Panc1 (cell line): Measurements from ENCODE around the gene IQSEC1. TPM values are rescaled to one million over a fixed set of nuclear protein-coding genes. Genes with fewer than 3 reads are reported as not detected.

Source experiments
- ATAC-seq: fragments of 200-7000 bp; cut with Tn5 transposase; 2 replicates; pipeline ENCODE4 v1.9.1; 2020; ENCODE audit warnings: mild to moderate bottlenecking, moderate library complexity
- BruUV-seq: library from RNA; stranded (reverse); fragments of 400-500 nt; replicated peaks from 2 replicates; lab custom pipeline; 2021; lab: Mats Ljungman, UMichigan
- CTCF ChIA-PET: fragments of 300-600 bp; sonication (Branson Sonifier 250); formaldehyde crosslinking; loops from one replicate; lab custom pipeline; 2022; ENCODE audit warnings: antibody characterized with exemption; lab: Charles Lee
- POLR2A ChIA-PET: fragments of 300-600 bp; sonication (Branson Sonifier 250); formaldehyde crosslinking; loops from one replicate; lab custom pipeline; 2022; ENCODE audit warnings: antibody characterized with exemption; lab: Charles Lee
- DNase-seq: peaks from one replicate; pipeline ENCODE4 v3.0.0-alpha.2; 2010; ENCODE audit warnings: low read depth, low spot score
- H3K27ac ChIP-seq: 2 replicates; pipeline ENCODE4 v1.5.1; 2011; ENCODE audit warnings: mild to moderate bottlenecking, low read length, inconsistent platforms
- H3K27me3 ChIP-seq: fragments of 200-500 bp; sonication (Bioruptor generic); 2 replicates; pipeline ENCODE4 v1.6.0; 2014; ENCODE audit warnings: low read length, inconsistent platforms; ENCODE audit not compliant: control insufficient read depth, insufficient read depth
- H3K36me3 ChIP-seq: fragments of 200-500 bp; sonication (Bioruptor generic); 2 replicates; pipeline ENCODE4 v1.5.1; 2014; ENCODE audit warnings: inconsistent platforms, mild to moderate bottlenecking, low read length, moderate library complexity; ENCODE audit not compliant: control insufficient read depth, insufficient read depth
- H3K4me1 ChIP-seq: 2 replicates; pipeline ENCODE4 v1.5.1; 2011; ENCODE audit warnings: inconsistent platforms, mild to moderate bottlenecking, low read length, moderate library complexity; ENCODE audit not compliant: control insufficient read depth, insufficient read depth
- H3K4me3 ChIP-seq, 2 experiments: 2 replicates each; pipeline ENCODE4 v1.5.1; 2011 to 2012; ENCODE audit warnings: low read depth in 2 of 2, low read length in 2 of 2, mild to moderate bottlenecking in 2 of 2, inconsistent platforms in 1 of 2, moderate library complexity in 1 of 2
- H3K9me3 ChIP-seq: fragments of 200-500 bp; sonication (Bioruptor generic); 2 replicates; pipeline ENCODE4 v1.5.1; 2014; ENCODE audit warnings: low read depth, mild to moderate bottlenecking, inconsistent platforms, low read length, moderate library complexity; ENCODE audit not compliant: control insufficient read depth, insufficient read depth
- POLR2AphosphoS5 ChIP-seq: IDR thresholded peaks from 2 replicates; pipeline ENCODE4 v1.6.1; 2012; ENCODE audit warnings: mild to moderate bottlenecking, low read depth, low read length, moderate library complexity
- SIN3A ChIP-seq: IDR thresholded peaks from 2 replicates; pipeline ENCODE4 v1.6.1; 2012; ENCODE audit warnings: low read depth, mild to moderate bottlenecking, low read length, moderate library complexity, borderline replicate concordance; ENCODE audit not compliant: insufficient read depth
- TCF7L2 ChIP-seq: IDR thresholded peaks from 2 replicates; pipeline ENCODE4 v1.6.1; 2011; ENCODE audit warnings: mild to moderate bottlenecking, low read depth, low read length, inconsistent platforms
- in situ Hi-C: cut with HindIII; loops from 2 replicates; pipeline ENCODE4 v1.10.0; 2016; ENCODE audit warnings: low sequenced_read_pairs, low pct_unique_long_range_greater_than_20kb
- intact Hi-C: fragments of 100-400 bp; cut with micrococcal nuclease; formaldehyde crosslinking; loops from one replicate; pipeline ENCODE4 v1.10.0; 2022; ENCODE audit not compliant: unreplicated experiment
- total RNA-seq: library from RNA; stranded (reverse); gene quantifications from one replicate; pipeline ENCODE4 v1.2.1, GENCODE V29; 2021; ENCODE audit not compliant: unreplicated experiment
- TF ChIP-seq, protein P1 (sequence below): fragments of 450-650 bp; IDR thresholded peaks from 2 replicates; pipeline ENCODE4 v1.5.1; 2017; ENCODE audit warnings: mild to moderate bottlenecking
- TF ChIP-seq, protein P2 (sequence below), 2 experiments: IDR thresholded peaks; 2 replicates each; pipeline ENCODE4 v1.6.1; 2011 to 2012; ENCODE audit warnings: low read depth in 2 of 2, control low read depth in 1 of 2, low read length in 1 of 2, mild to moderate bottlenecking in 1 of 2, moderate library complexity in 1 of 2; ENCODE audit not compliant: insufficient read depth in 1 of 2

Gene IQSEC1
- total RNA-seq, 1 experiment from 2014 or later: 28.4 TPM

DNA sequence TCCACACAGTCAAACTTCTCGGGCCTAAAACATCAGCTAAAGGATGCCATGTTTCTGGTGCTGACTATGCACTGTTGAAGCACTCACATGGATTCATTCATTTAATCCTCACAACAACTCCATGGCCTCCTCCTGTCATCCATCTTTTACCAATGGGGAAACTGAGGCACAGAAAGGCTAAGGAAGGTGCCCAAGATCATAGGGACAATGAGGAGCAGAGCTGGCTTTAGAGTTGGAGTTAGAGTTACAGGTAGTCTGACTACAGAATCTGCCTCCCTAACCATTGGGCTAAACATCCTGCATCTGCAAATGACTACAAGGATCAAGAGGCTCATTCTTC lies 111.6 kb downstream of the IQSEC1 start:
- Histone ChIP-seq H3K27ac (no peak overlapping the region), H3K4me1 (peaks cover 4% of the 10 kb centered on the region; the same call in 1 of the 2 replicates), H3K9me3 (no peaks in the 10 kb centered on the region), H3K27me3 (no peaks in the 10 kb centered on the region), H3K36me3 (no peaks in the 10 kb centered on the region), H3K4me3 (no peak overlapping the region)
- CTCF ChIA-PET: no interaction called here
- TF ChIP-seq TCF7L2: no peak
- no peak for TF ChIP-seq POLR2AphosphoS5
- TF ChIP-seq, protein P1, sequence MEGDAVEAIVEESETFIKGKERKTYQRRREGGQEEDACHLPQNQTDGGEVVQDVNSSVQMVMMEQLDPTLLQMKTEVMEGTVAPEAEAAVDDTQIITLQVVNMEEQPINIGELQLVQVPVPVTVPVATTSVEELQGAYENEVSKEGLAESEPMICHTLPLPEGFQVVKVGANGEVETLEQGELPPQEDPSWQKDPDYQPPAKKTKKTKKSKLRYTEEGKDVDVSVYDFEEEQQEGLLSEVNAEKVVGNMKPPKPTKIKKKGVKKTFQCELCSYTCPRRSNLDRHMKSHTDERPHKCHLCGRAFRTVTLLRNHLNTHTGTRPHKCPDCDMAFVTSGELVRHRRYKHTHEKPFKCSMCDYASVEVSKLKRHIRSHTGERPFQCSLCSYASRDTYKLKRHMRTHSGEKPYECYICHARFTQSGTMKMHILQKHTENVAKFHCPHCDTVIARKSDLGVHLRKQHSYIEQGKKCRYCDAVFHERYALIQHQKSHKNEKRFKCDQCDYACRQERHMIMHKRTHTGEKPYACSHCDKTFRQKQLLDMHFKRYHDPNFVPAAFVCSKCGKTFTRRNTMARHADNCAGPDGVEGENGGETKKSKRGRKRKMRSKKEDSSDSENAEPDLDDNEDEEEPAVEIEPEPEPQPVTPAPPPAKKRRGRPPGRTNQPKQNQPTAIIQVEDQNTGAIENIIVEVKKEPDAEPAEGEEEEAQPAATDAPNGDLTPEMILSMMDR: no peak
- TF ChIP-seq, protein P2, sequence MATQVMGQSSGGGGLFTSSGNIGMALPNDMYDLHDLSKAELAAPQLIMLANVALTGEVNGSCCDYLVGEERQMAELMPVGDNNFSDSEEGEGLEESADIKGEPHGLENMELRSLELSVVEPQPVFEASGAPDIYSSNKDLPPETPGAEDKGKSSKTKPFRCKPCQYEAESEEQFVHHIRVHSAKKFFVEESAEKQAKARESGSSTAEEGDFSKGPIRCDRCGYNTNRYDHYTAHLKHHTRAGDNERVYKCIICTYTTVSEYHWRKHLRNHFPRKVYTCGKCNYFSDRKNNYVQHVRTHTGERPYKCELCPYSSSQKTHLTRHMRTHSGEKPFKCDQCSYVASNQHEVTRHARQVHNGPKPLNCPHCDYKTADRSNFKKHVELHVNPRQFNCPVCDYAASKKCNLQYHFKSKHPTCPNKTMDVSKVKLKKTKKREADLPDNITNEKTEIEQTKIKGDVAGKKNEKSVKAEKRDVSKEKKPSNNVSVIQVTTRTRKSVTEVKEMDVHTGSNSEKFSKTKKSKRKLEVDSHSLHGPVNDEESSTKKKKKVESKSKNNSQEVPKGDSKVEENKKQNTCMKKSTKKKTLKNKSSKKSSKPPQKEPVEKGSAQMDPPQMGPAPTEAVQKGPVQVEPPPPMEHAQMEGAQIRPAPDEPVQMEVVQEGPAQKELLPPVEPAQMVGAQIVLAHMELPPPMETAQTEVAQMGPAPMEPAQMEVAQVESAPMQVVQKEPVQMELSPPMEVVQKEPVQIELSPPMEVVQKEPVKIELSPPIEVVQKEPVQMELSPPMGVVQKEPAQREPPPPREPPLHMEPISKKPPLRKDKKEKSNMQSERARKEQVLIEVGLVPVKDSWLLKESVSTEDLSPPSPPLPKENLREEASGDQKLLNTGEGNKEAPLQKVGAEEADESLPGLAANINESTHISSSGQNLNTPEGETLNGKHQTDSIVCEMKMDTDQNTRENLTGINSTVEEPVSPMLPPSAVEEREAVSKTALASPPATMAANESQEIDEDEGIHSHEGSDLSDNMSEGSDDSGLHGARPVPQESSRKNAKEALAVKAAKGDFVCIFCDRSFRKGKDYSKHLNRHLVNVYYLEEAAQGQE (IDR thresholded peaks at IDR 0.05; ENCODE audit: insufficient read depth in 1 of 2, low read depth in 2 of 2, low read length in 1 of 2): no peak
- TF ChIP-seq SIN3A: no peak
- in situ Hi-C loops: no loop called here
- ATAC-seq (no peak), DNase-seq (no peak)
- intact Hi-C loops: no loop called here
- BruUV-seq: no TSS peak
- POLR2A ChIA-PET: no interaction called here

DNA sequence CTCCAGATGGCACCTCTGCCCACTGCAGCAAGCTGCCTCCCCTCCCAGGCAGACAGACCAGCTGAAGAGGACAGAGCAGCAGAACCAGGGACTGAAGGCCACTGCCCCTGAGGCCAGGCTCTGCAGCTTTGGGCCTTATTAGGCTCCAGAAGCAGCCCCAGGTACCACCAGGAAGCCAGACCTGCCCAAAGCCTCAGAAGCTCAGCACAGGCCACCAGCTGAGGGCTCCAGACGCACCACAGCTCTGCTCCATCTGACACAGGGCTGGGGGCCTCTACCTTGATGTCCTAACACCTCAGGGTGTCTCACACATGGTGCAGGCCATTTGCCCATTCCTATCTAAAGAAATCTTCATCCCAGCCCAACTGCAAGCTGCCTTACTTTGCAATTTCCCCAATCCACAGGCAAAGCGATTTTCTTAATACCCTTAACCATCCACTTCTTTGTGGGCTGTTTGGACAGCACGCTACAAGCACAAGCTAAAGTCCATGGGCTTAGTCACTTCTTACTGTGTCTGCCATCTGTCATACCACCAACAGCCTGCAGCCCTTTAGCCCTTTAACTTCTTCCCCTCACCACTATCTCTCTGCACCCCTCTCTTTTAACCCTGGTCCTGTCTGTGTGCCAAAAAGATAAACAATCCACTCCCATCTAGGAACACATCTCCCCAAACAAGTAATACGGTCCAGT lies 112.1 kb downstream of the IQSEC1 start:
- H3K9me3 ChIP-seq: no peaks in the 10 kb centered on the region
- intact Hi-C loops: no loop called here
- CTCF ChIA-PET: no interaction called here
- BruUV-seq: no TSS peak
- DNase-seq (no peak), ATAC-seq (no peak)
- in situ Hi-C loops: no loop called here
- no peak overlapping the region for H3K27ac ChIP-seq
- H3K36me3 ChIP-seq: no peaks in the 10 kb centered on the region
- POLR2A ChIA-PET: interaction anchor here (0.6 kb wide), 1 partner anchor 35 kb away, joined by 3 read pairs; no protein-coding TSS in a partner anchor
- H3K27me3 ChIP-seq: no peaks in the 10 kb centered on the region
- no peak overlapping the region for H3K4me3 ChIP-seq
- TF ChIP-seq, protein P2 (IDR thresholded peaks at IDR 0.05; ENCODE audit: insufficient read depth in 1 of 2, low read depth in 2 of 2, low read length in 1 of 2): no peak
- TF ChIP-seq POLR2AphosphoS5 (no peak), TCF7L2 (no peak), SIN3A (no peak)
- TF ChIP-seq, protein P1: no peak
- peaks cover under 1% of the 10 kb centered on the region; the same call in 1 of the 2 replicates for H3K4me1 ChIP-seq
